ENCODE measurements around the gene SLC6A11. TPM values are rescaled to one million over a fixed set of nuclear protein-coding genes. Genes with fewer than 3 reads are reported as not detected.

SLC6A11 gene
- polyA plus RNA-seq, 1 donor (not counting 4 experiments of a cell fraction or from before 2014, with no cell fraction given): 9.8 TPM

DNA sequence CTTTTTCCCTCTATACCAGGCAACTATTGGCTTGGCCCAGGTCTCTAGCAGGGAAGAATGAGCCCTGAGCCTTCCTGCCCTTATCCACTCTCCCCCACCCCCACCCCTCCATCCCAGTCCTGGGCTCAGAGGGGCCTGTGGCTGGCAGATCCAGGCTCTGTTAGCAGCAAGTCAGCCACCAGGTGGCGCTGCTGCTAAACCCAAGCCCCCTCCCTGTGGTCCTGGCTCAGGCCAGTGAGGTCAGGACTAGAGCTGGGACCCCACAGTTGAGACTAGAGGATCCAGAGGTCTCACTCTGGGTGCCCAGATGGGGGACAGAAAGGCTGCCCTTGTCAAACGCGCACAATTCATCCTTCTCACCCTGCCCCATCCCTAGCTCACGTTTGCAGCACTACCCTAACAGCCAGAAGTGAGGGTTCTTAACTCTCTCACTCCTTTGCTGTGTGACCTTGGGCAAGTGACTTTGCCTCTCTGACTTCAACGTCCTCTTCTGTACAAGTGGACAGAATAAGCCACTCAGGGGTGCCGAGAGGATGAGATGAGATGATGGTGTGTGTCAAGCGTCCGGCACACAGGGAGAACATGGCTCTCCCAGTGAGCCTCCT lies 129.8 kb downstream of the SLC6A11 start:
- Histone ChIP-seq H3K79me2 (ENCODE audit: control insufficient read depth, insufficient read depth, low read length) (no peaks in the 10 kb centered on the region), H3K4me3 (ENCODE audit: control insufficient read depth in 2 of 3, extremely low read depth in 1 of 3, insufficient read depth in 2 of 3, low read depth in 1 of 3, low read length in 3 of 3) (no peak overlapping the region), H3K27me3 (ENCODE audit: control insufficient read depth, extremely low read depth, insufficient read depth, low read length) (no peaks in the 10 kb centered on the region), H3K36me3 (ENCODE audit: control insufficient read depth in 2 of 2, extremely low read depth in 1 of 2, insufficient read depth in 2 of 2, low read length in 2 of 2) (no peaks in the 10 kb centered on the region), H3K4me1 (ENCODE audit: control insufficient read depth, extremely low read depth, insufficient read depth, low read length) (peaks cover 24% of the 10 kb centered on the region), H3K9ac (ENCODE audit: control insufficient read depth, extremely low read depth, insufficient read depth, low read length) (no peak overlapping the region), H2AFZ (ENCODE audit: control insufficient read depth, low read length) (no peak overlapping the region), H3K9me3 (ENCODE audit: control insufficient read depth, low read depth, low read length) (no peaks in the 10 kb centered on the region), H3K9me1 (ENCODE audit: control insufficient read depth, extremely low read depth, insufficient read depth, low read length) (no peaks in the 10 kb centered on the region), H3K4me2 (ENCODE audit: control insufficient read depth, extremely low read depth, insufficient read depth, low read depth, low read length) (peak overlapping the region; percentile 55), H4K20me1 (ENCODE audit: control insufficient read depth, extremely low read depth, insufficient read depth, low read length) (no peaks in the 10 kb centered on the region), H3K27ac (ENCODE audit: control insufficient read depth, insufficient read depth, low read length) (no peak overlapping the region)
- dilution Hi-C loops (cut with MboI; ENCODE audit: extremely low pct_ligation_motif_present, low sequenced_read_pairs): no loop called here
- DNase-seq (ENCODE audit: low read depth, low spot score) (no peak), FAIRE-seq (no peak)
- TF ChIP-seq EZH2 (IDR thresholded peaks at IDR 0.05; ENCODE audit: low read length): no peak
- TF ChIP-seq, protein P1, sequence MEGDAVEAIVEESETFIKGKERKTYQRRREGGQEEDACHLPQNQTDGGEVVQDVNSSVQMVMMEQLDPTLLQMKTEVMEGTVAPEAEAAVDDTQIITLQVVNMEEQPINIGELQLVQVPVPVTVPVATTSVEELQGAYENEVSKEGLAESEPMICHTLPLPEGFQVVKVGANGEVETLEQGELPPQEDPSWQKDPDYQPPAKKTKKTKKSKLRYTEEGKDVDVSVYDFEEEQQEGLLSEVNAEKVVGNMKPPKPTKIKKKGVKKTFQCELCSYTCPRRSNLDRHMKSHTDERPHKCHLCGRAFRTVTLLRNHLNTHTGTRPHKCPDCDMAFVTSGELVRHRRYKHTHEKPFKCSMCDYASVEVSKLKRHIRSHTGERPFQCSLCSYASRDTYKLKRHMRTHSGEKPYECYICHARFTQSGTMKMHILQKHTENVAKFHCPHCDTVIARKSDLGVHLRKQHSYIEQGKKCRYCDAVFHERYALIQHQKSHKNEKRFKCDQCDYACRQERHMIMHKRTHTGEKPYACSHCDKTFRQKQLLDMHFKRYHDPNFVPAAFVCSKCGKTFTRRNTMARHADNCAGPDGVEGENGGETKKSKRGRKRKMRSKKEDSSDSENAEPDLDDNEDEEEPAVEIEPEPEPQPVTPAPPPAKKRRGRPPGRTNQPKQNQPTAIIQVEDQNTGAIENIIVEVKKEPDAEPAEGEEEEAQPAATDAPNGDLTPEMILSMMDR (optimal IDR thresholded peaks at IDR 0.05 in 1 of 3, IDR thresholded peaks at IDR 0.05 in 1 of 3, conservative IDR thresholded peaks at IDR 0.05 in 1 of 3; ENCODE audit: extremely low read depth in 1 of 3, insufficient read depth in 2 of 3, low read length in 3 of 3): peak; percentile 82 to 89 (median 88)

DNA sequence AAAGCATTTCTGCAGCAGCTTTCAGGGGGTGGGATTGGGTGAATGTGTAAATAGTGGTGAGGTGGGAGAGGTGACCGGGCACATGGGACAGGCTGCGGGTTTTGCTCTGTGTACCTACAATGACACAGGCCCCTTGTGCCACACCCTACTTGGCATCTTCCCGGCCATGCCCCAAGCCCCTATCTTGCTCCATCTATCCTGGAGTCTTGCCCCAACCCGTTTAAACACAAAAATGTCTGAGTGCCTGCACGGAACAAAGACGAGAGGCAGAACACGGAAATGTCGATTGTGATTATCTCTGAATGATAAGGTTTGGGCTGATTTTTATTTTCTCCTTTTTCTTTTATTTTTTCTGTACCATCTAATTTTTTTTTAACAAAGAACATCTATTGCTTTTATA lies 130.5 kb downstream of the SLC6A11 start:
- Histone ChIP-seq H4K20me1 (ENCODE audit: control insufficient read depth, extremely low read depth, insufficient read depth, low read length) (no peaks in the 10 kb centered on the region), H3K4me2 (ENCODE audit: control insufficient read depth, extremely low read depth, insufficient read depth, low read depth, low read length) (peak overlapping the region; percentile 55), H3K27me3 (ENCODE audit: control insufficient read depth, extremely low read depth, insufficient read depth, low read length) (no peaks in the 10 kb centered on the region), H3K36me3 (ENCODE audit: control insufficient read depth in 2 of 2, extremely low read depth in 1 of 2, insufficient read depth in 2 of 2, low read length in 2 of 2) (no peaks in the 10 kb centered on the region), H3K9me3 (ENCODE audit: control insufficient read depth, low read depth, low read length) (no peaks in the 10 kb centered on the region), H3K79me2 (ENCODE audit: control insufficient read depth, insufficient read depth, low read length) (no peaks in the 10 kb centered on the region), H3K27ac (ENCODE audit: control insufficient read depth, insufficient read depth, low read length) (no peak overlapping the region), H3K9ac (ENCODE audit: control insufficient read depth, extremely low read depth, insufficient read depth, low read length) (no peak overlapping the region), H3K4me1 (ENCODE audit: control insufficient read depth, extremely low read depth, insufficient read depth, low read length) (peaks cover 22% of the 10 kb centered on the region), H2AFZ (ENCODE audit: control insufficient read depth, low read length) (no peak overlapping the region), H3K9me1 (ENCODE audit: control insufficient read depth, extremely low read depth, insufficient read depth, low read length) (no peaks in the 10 kb centered on the region), H3K4me3 (ENCODE audit: control insufficient read depth in 2 of 3, extremely low read depth in 1 of 3, insufficient read depth in 2 of 3, low read depth in 1 of 3, low read length in 3 of 3) (no peak overlapping the region)
- no peak for TF ChIP-seq EZH2 (IDR thresholded peaks at IDR 0.05; ENCODE audit: low read length)
- TF ChIP-seq, protein P1 (optimal IDR thresholded peaks at IDR 0.05 in 1 of 3, IDR thresholded peaks at IDR 0.05 in 1 of 3, conservative IDR thresholded peaks at IDR 0.05 in 1 of 3; ENCODE audit: extremely low read depth in 1 of 3, insufficient read depth in 2 of 3, low read length in 3 of 3): no peak
- DNase-seq (ENCODE audit: low read depth, low spot score) (no peak), FAIRE-seq (peak; percentile 71)
- dilution Hi-C loops (cut with MboI; ENCODE audit: extremely low pct_ligation_motif_present, low sequenced_read_pairs): no loop called here
